HG03571 (cell line): Measurements from ENCODE around the gene ETV7.
"Not testable (repeated sequence)": the region's sequence is repeated elsewhere in the genome, so short reads cannot be mapped to it uniquely, and the experiment has no call there.

Experiments used
- ATAC-seq: cut with Tn5 transposase; IDR thresholded peaks from one replicate; pipeline ENCODE4 v1.9.1; 2021; ENCODE audit not compliant: unreplicated experiment

Gene ETV7

GRCh38 chr6:36343109-36343680 lies 44.3 kb downstream of the ETV7 start:
- ATAC-seq: no peak

GRCh38 chr6:36340618-36341454 lies 46.6 kb downstream of the ETV7 start:
- no peak for ATAC-seq

GRCh38 chr6:36340306-36340617 lies 47.2 kb downstream of the ETV7 start:
- no peak for ATAC-seq

- no peak for ATAC-seq
These were observed 48.3 kb downstream of the ETV7 start for GRCh38 chr6:36339146-36339545.

GRCh38 chr6:36338223-36338622 lies 49.2 kb downstream of the ETV7 start:
- ATAC-seq: not testable (repeated sequence)

- ATAC-seq: no peak
These were observed 49.7 kb downstream of the ETV7 start for GRCh38 chr6:36337814-36338213.

- no peak for ATAC-seq
These were observed 50.7 kb downstream of the ETV7 start, which contains the start of gene BNIP5 for GRCh38 chr6:36336779-36337241. Gene BNIP5 (minus strand): TSS chr6:36336888. CDS start chr6:36330690, 6,198 bp downstream.

- ATAC-seq: no peak
These were observed 51.2 kb downstream of the ETV7 start for GRCh38 chr6:36336208-36336710.

GRCh38 chr6:36335465-36336207 lies 51.8 kb downstream of the ETV7 start:
- no peak for ATAC-seq

GRCh38 chr6:36334832-36335459 lies 52.5 kb downstream of the ETV7 start:
- ATAC-seq: no peak

- no peak for ATAC-seq
These were observed 53.3 kb downstream of the ETV7 start for GRCh38 chr6:36333931-36334725.

- ATAC-seq: no peak
These were observed 54.1 kb downstream of the ETV7 start for GRCh38 chr6:36333171-36333895.

GRCh38 chr6:36331381-36331780 lies 56.1 kb downstream of the ETV7 start:
- ATAC-seq: no peak

- no peak for ATAC-seq
These were observed 57.1 kb downstream of the ETV7 start for GRCh38 chr6:36330366-36330765.

GRCh38 chr6:36329798-36330291 lies 57.6 kb downstream of the ETV7 start:
- no peak for ATAC-seq

- no peak for ATAC-seq
These were observed 58.9 kb downstream of the ETV7 start for GRCh38 chr6:36328600-36328999.

GRCh38 chr6:36327919-36328236 lies 59.6 kb downstream of the ETV7 start:
- ATAC-seq: no peak

- ATAC-seq: no peak
These were observed 60.1 kb downstream of the ETV7 start for GRCh38 chr6:36327226-36327918.

GRCh38 chr6:36326356-36326995 lies 61.0 kb downstream of the ETV7 start:
- ATAC-seq: no peak
